Esophagus (tissue), 2 donors: ENCODE results near the gene RASA2. TPM values are rescaled to one million over a fixed set of nuclear protein-coding genes. Genes with fewer than 3 reads are reported as not detected.

ENCODE experiments used
- H3K27ac ChIP-seq, 2 donors: one replicate each; pipeline ENCODE4 v1.5.1; 2013; ENCODE audit warnings: low read depth in 2 of 2, mild to moderate bottlenecking in 2 of 2, inconsistent platforms in 1 of 2, low read length in 1 of 2, moderate library complexity in 1 of 2
- H3K27me3 ChIP-seq, 2 donors: one replicate each; pipeline ENCODE4 v1.6.1; 2013; ENCODE audit warnings: low read length in 2 of 2, control low read depth in 1 of 2, mild to moderate bottlenecking in 1 of 2; ENCODE audit not compliant: insufficient read depth in 2 of 2, control insufficient read depth in 1 of 2
- H3K36me3 ChIP-seq, 2 donors: one replicate each; pipeline ENCODE4 v1.6.1; 2013; ENCODE audit warnings: low read length in 1 of 2; ENCODE audit not compliant: control insufficient read depth in 2 of 2, insufficient read depth in 2 of 2
- H3K4me1 ChIP-seq, 2 donors: one replicate each; pipeline ENCODE4 v1.6.1; 2013; ENCODE audit warnings: low read length in 1 of 2; ENCODE audit not compliant: control insufficient read depth in 2 of 2, insufficient read depth in 2 of 2
- H3K4me3 ChIP-seq, 2 donors: one replicate each; pipeline ENCODE4 v1.5.1; 2013; ENCODE audit warnings: low read length in 2 of 2, mild to moderate bottlenecking in 2 of 2, low read depth in 1 of 2, moderate library complexity in 1 of 2
- H3K9me3 ChIP-seq, 2 donors: one replicate each; pipeline ENCODE4 v1.6.1; 2013; ENCODE audit warnings: mild to moderate bottlenecking in 2 of 2, low read depth in 1 of 2, low read length in 1 of 2, moderate library complexity in 1 of 2; ENCODE audit not compliant: control insufficient read depth in 2 of 2, insufficient read depth in 1 of 2
- WGBS, 2 donors: extraction: QIAGEN DNeasy Blood & Tissue Kit; methylation state at CpG; one replicate each; pipeline ENCODE4 v1.1.7; 2013; 5-methylcytosine and 5-hydroxymethylcytosine counted together
- polyA plus RNA-seq, 2 donors: library from polyadenylated mRNA; stranded (reverse); fragments of 200-250 nt; gene quantifications; one replicate each; pipeline ENCODE4 v1.2.3, GENCODE V29; 2013
- donor health status: healthy with polysubstance abuse.
- donor health status: Bipolar disorder and iron deficiency.

The RASA2 gene
- polyA plus RNA-seq, 2 donors, result 4.0 to 6.9 TPM

DNA sequence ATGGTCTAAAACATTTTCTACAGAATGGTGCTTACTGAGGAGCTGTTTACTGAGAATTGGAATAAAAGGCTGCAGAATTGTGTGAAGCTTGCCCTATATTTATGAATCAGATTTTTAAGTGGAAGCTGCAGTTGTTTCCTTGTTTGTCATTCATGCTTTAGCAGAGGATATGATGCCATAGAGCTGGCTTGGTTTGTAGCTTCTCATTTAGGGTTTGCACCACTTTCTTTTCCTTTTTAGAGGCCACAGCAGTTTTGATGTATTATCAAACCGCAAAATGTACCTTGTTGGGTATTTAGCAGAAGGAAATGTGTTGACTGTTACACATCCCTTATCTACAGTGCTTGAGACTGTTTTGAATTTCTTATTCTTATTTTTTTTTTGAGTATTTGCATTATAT, 66.2 kb downstream of the RASA2 start:
- 70 to 83% methylated on average over 1 of the region's 1 CpG for WGBS, 2 donors
- Histone ChIP-seq H3K4me1 (no peaks in the 10 kb centered on the region), H3K9me3 (no peaks in the 10 kb centered on the region), H3K4me3 (no peak overlapping the region), H3K27ac (no peak overlapping the region), H3K27me3 (no peaks in the 10 kb centered on the region), H3K36me3 (peaks cover 2 to 3% of the 10 kb centered on the region in 2 donors)

DNA sequence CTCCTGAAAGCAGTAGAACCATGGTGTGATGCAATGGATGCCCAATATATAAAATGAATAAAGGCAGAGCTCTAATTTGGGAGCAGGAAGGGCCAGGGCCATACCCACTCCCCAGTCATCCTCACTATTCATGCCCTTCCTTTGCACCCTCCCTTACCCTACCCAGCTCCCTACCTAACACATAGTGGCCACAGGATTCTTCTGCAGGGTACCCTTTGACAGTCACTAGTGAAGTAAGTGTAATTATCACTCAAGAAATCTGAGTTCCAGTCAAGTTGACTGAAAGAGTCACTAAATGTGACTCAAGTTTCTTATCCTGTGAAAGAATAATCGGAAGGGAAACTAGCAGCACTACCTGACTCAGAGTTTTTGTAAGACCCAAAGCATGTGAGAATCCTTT, 69.2 kb downstream of the RASA2 start:
- H3K9me3 ChIP-seq, result no peaks in the 10 kb centered on the region
- H3K4me3 ChIP-seq, result no peak overlapping the region
- H3K36me3 ChIP-seq, result peaks cover 0 to 3% of the 10 kb centered on the region in 2 donors
- H3K4me1 ChIP-seq, result no peaks in the 10 kb centered on the region
- 74 to 88% methylated on average over 1 of the region's 1 CpG for WGBS, 2 donors
- H3K27ac ChIP-seq, result no peak overlapping the region
- H3K27me3 ChIP-seq, result no peaks in the 10 kb centered on the region

DNA sequence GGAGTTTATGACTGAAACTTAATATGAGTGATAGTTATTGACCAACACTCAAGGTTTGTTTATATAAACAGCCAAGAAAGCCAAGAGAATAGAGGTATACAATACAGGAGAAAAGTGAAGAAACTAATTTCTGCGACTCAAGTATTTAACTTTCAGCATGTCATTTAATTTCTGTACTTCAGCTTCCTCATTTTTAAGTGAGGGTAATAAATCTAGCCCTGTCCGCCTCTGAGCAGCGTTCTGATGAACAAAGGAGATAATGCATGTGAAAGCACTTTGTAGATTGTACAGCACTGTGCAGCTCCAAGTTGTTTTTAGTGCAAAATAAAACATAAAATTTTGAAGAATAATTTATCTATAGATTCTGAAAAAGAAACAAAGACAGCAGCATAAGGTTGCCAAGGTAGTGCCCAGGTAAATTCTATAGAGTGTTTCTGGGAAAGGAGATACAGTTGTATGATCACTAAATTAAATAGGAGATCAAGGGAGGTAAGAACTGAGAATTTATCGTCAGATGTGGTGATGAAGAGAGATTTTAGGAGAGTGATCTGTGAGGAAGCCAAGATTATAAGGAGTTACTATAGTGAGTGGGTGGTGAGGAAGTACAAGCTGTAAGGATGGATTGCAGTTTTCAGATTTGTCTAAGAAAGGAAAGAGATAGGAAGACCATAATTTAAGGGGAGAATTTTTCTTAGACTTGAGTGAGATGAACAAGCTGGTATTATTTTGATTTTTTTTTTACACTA, 71.3 kb downstream of the RASA2 start:
- H3K9me3 ChIP-seq, result no peaks in the 10 kb centered on the region
- H3K36me3 ChIP-seq, result peaks cover 0 to 3% of the 10 kb centered on the region in 2 donors
- H3K4me3 ChIP-seq, result no peak overlapping the region
- 65 to 71% methylated on average over 4 of the region's 4 CpGs for WGBS, 2 donors
- no peak overlapping the region for H3K27ac ChIP-seq
- H3K4me1 ChIP-seq, result no peaks in the 10 kb centered on the region
- H3K27me3 ChIP-seq, result no peaks in the 10 kb centered on the region

DNA sequence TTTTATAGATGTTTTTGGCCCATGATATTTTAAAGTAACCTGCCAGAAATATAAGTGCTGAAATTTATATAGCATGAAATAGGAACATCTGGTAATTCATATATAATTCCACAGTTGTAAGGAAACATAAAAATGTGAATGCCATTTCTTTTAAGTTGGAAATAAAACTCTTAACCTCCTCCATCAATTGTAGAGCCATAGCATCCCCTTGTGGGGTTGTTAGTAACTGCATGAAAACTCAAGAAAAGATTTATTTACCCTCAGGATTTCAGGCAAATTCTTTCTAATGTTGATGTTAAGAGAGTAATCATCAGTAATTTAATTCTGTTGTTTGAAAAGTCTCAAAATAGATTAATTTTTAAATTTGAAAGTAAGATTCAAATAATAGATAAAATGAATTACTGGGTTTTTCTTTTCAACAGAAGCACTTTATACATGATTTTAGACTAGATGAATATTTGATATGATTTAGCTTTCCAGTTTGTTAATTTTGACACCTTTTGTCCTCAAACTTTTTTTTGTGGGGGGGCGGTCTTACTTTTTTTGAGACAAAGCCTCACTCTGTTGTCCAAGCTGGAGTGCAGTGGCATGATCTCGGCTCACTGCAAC, 74.7 kb downstream of the RASA2 start:
- WGBS, 2 donors, result 80 to 88% methylated on average over 2 of the region's 2 CpGs
- no peaks in the 10 kb centered on the region for H3K4me1 ChIP-seq
- H3K4me3 ChIP-seq, result no peak overlapping the region
- H3K9me3 ChIP-seq, result no peaks in the 10 kb centered on the region
- H3K27me3 ChIP-seq, result no peaks in the 10 kb centered on the region
- no peaks in the 10 kb centered on the region for H3K36me3 ChIP-seq
- no peak overlapping the region for H3K27ac ChIP-seq

DNA sequence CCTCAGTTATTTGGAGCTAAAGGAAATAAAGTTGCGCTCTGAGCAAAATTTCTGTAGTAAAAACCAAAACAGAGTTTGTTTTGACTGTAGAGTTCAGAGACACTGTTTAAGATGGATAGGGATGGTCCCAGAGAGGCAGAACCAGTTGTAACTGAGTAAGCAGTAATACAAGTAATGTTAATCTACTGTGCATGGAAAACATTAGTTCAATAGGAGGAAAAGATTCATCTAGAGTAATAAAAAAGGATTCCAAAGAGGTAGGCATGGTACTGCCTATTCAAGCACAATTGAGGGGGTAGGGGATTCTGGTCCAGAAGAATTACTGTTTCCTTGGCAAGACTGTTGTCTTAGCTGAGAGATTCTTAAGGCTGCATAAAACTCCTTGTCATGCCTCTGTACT, 77.4 kb downstream of the RASA2 start:
- Histone ChIP-seq H3K27ac (no peak overlapping the region), H3K4me1 (no peaks in the 10 kb centered on the region), H3K36me3 (no peaks in the 10 kb centered on the region), H3K27me3 (no peaks in the 10 kb centered on the region), H3K9me3 (no peaks in the 10 kb centered on the region), H3K4me3 (no peak overlapping the region)
- 99 to 100% methylated on average over 1 of the region's 1 CpG for WGBS, 2 donors

DNA sequence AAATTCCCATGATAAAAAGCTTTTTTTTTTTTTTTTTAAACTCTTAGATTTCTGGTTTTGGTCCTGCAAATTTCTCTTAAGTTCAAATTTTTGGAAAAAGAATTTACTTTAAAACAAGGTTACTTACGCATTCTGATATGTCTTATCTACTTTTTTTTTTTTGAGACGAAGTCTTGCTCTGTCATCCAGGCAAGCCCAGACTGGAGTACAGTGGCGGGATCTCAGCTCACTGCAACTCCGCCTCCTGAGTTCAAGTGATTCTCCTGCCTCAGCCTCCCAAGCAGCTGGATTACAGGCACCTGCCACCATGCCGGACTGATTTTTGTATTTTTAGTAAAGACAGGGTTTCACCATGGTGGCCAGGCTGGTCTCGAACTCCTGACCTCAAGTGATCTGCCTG, 83.2 kb downstream of the RASA2 start:
- no peaks in the 10 kb centered on the region for H3K9me3 ChIP-seq
- H3K36me3 ChIP-seq, result no peaks in the 10 kb centered on the region
- H3K4me1 ChIP-seq, result no peaks in the 10 kb centered on the region
- H3K27ac ChIP-seq, result no peak overlapping the region
- 95 to 96% methylated on average over 6 of the region's 6 CpGs for WGBS, 2 donors
- H3K4me3 ChIP-seq, result no peak overlapping the region
- H3K27me3 ChIP-seq, result no peaks in the 10 kb centered on the region

DNA sequence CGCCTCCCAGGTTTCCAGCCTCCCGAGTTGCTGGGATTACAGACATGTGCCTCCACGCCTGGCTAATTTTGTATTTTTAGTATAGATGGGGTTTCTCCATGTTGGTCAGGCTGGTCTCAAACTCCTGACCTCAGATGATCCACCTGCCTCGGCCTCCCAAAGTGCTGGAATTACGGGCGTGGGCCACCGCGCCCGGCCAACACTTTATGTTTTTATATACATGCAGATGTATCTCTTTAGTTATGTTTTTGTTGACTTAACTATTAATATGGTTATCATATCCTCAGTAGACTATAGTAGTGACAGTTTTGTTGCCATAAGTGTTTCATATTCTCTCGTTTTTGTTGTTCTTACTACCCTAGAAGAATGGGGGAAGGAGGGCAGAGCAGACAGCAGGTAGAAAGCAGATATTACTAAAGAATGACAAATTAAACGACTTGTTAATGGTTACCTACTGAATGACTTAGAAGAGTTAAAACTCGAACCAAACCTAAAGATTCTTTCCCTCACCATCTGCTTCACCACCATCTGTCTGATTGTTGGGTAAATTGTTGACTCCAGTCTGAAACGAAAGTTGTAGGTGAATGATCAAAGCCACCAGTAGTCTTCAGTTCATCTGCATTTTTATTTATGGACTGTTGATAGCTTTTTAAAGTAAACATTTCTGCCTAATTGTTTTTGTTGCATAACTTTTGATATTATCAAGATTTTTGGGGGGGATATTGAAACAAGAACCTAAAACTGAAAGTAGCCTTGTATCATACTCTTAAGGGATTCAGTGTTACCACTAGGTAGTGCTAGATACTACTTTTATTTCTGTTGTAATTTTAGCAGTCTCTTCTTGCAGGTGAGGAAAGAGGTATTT, 89.3 kb downstream of the RASA2 start:
- Histone ChIP-seq H3K27ac (no peak overlapping the region), H3K4me1 (no peaks in the 10 kb centered on the region), H3K27me3 (no peaks in the 10 kb centered on the region), H3K9me3 (no peaks in the 10 kb centered on the region), H3K36me3 (no peaks in the 10 kb centered on the region), H3K4me3 (no peak overlapping the region)
- 82 to 86% methylated on average over 13 of the region's 13 CpGs for WGBS, 2 donors

DNA sequence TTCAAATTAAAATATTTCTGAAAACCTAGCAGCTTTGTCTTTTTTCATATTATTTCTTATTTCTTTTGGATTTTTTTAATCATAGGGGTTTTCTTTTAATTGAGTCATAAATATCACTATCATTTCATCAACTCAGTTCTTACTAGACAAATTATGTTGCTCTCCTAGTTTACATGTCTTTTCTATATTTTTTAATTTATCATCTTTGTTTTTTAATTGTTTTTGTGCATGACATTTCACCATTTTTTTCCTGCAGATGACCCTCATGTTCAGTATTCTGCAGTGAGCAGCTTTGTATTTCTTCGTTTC, 89.9 kb downstream of the RASA2 start:
- no peak overlapping the region for H3K27ac ChIP-seq
- no peak overlapping the region for H3K4me3 ChIP-seq
- H3K36me3 ChIP-seq, result peaks cover 0 to 3% of the 10 kb centered on the region in 2 donors
- 91 to 100% methylated on average over 1 of the region's 1 CpG for WGBS, 2 donors
- no peaks in the 10 kb centered on the region for H3K4me1 ChIP-seq
- no peaks in the 10 kb centered on the region for H3K9me3 ChIP-seq
- H3K27me3 ChIP-seq, result no peaks in the 10 kb centered on the region

DNA sequence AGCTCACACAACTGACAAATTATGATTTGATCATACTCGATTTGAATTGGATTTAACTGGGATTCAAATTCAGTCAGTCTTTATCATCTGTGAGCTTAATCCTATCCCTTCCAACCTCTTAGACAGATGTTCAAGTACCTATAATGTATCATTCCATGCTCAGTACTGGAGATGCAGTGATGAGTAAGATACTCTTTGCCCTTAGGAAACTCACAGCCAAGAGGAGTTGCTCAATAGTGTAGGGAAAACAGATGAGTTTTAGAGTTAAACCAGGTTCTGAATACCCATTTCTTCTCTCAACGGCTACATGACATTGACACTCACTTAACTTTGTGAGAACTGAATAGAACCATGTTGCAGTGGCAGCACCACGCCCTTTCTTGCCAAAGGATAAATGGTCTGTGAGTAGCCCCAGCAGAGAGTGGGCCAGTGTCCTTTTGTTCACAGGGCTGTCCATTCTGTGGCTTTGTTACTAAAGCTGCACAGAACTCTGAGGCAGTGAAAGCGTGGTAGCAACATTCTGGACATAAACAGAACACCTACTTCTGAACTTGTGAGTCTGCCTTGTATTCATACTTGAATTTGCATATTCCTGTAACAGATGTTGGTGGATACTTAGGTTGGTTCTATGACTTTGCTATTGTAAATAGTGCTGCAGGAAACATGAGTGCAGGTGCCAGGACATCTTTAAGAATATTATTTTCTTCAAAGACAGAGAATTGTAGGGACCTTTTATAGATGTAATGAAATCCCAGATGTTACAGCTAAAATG, 91.6 kb downstream of the RASA2 start:
- Histone ChIP-seq H3K27ac (no peak overlapping the region), H3K9me3 (no peaks in the 10 kb centered on the region), H3K4me1 (no peaks in the 10 kb centered on the region), H3K36me3 (peaks cover 0 to 3% of the 10 kb centered on the region in 2 donors), H3K4me3 (no peak overlapping the region), H3K27me3 (no peaks in the 10 kb centered on the region)
- 83 to 92% methylated on average over 4 of the region's 4 CpGs for WGBS, 2 donors
